ENCODE measurements around the gene SPSB2.
"Not testable (repeated sequence)": the region's sequence is repeated elsewhere in the genome, so short reads cannot be mapped to it uniquely, and the experiment has no call there.

The SPSB2 gene

DNA sequence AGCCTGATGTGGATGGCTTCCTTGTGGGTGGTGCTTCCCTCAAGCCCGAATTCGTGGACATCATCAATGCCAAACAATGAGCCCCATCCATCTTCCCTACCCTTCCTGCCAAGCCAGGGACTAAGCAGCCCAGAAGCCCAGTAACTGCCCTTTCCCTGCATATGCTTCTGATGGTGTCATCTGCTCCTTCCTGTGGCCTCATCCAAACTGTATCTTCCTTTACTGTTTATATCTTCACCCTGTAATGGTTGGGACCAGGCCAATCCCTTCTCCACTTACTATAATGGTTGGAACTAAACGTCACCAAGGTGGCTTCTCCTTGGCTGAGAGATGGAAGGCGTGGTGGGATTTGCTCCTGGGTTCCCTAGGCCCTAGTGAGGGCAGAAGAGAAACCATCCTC is 2.8 kb downstream of the SPSB2 start:
- not testable (repeated sequence) for DNase-seq (ENCODE audit: low read depth)

DNA sequence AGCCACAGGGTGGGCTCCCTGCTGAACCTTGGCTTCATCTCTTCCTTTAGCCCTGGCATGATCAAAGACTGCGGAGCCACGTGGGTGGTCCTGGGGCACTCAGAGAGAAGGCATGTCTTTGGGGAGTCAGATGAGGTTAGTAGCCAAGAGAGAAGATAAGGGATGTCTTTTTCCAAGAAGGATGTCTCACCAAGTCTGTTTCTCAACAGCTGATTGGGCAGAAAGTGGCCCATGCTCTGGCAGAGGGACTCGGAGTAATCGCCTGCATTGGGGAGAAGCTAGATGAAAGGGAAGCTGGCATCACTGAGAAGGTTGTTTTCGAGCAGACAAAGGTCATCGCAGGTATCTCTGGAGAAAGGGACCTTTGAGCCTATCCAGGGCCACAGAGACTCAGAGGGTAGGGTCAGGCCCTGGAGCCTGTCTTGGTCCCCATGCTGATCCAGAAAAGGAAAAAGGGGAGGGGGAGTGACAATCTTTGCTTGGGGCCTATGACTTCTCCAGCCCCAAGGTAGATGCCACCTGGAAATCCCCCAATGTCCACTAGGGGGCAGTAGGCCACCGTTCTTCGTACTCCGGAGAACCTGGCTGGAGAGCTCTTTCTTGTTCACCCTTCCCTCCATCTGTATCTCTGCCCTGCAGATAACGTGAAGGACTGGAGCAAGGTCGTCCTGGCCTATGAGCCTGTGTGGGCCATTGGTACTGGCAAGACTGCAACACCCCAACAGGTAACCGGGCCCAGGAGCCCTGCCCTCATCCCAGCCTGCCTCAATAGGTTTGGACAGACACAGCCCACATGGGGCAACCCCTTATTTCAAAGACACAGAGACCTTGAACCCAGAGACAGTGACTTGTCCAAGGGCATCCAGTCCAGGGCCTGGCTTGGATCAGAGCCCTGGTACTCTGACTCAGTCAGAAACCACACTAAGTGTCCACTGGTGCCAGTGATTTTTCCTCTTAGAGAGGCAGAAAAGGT is 3.8 kb downstream of the SPSB2 start:
- DNase-seq (ENCODE audit: low read depth) = peak; percentile 72

DNA sequence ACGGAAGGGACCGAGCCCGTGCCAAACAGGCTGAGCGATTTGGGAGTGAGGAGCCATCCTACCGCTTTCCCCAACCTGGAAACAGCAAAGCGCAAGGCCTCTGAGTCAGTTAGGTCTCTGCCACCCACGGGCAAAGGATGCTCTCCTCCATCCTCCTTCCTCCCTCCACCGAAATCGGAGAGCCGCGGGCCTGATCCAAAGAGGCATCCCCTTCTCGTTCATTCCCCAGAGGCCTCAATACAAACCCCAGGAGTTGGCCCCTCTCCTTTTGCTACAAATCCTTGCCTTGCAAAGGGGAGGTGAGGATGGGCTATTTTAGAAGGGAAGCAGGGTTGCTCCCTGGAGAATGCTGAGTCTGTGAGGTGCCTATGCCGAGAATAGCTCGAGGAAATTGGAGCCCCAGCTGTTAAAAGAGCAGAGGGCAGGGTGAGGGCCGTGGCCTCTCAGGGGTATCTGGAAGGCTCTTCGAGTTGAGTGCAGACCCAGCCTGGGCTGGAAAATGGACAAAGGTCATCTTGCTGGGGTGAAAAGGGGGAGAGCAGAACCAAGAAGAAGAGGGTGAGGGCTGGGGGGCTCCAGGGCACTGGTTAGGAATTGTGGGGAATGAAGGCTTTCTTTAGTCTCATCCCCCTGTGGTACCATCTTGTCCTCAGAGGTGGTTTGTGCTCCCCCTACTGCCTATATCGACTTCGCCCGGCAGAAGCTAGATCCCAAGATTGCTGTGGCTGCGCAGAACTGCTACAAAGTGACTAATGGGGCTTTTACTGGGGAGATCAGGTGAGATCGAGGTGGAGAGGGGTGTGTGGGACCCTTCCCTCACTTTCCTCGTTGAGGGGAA is 4.7 kb downstream of the SPSB2 start:
- no peak for DNase-seq (ENCODE audit: low read depth)

DNA sequence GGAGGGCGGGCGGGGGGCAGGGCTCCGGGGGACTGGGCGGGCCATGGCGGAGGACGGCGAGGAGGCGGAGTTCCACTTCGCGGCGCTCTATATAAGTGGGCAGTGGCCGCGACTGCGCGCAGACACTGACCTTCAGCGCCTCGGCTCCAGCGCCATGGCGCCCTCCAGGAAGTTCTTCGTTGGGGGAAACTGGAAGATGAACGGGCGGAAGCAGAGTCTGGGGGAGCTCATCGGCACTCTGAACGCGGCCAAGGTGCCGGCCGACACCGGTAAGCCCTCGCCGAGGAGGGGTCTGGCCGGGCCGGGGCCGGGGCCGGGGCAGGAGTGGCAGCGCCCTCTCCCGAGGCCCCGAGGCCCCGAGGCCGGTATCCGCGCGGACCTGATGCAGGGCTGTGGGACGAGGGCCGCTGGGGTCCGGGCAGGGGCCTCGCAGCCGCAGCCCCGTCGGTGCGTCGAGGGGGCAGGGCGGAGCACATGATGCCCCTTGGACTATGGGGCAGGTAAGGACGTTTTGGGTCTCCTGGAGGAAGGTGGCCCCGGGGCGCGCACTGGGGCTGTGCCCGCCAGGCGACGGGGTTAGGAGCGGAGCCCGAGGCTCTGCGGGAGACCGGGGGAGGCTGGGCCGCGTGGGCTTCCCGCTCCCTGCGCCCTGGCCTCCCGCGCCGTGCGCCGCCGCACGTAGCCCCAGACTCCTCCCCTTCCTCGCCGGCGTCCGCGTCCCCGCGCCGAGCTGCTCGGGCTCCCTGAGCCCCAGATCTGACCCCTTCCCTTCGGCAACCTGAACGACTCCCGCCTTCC is 5.5 kb downstream of the SPSB2 start, which contains the start of gene TPI1:
Gene TPI1 (plus strand): TSS at position 119 of the 798 bp plus-strand sequence. CDS start 36 bp downstream, at position 155.
- peak; percentile 72 for DNase-seq (ENCODE audit: low read depth)

- DNase-seq (ENCODE audit: low read depth) = no peak
These were observed 6.1 kb downstream of the SPSB2 start for GRCh38 chr12:6866920-6867412.

- DNase-seq (ENCODE audit: low read depth) = no peak
These were observed 6.8 kb downstream of the SPSB2 start for GRCh38 chr12:6866163-6866919.

- not testable (repeated sequence) for DNase-seq (ENCODE audit: low read depth)
These were observed 7.8 kb downstream of the SPSB2 start for GRCh38 chr12:6865307-6865706.

GRCh38 chr12:6863586-6864321 is 9.3 kb downstream of the SPSB2 start:
- no peak for DNase-seq (ENCODE audit: low read depth)

- no peak for DNase-seq (ENCODE audit: low read depth)
These were observed 10.1 kb downstream of the SPSB2 start for GRCh38 chr12:6863033-6863432.

GRCh38 chr12:6861391-6861790 is 11.7 kb downstream of the SPSB2 start:
- no peak for DNase-seq (ENCODE audit: low read depth)

- DNase-seq (ENCODE audit: low read depth) = no peak
These were observed 12.2 kb downstream of the SPSB2 start for GRCh38 chr12:6860942-6861341.

DNA sequence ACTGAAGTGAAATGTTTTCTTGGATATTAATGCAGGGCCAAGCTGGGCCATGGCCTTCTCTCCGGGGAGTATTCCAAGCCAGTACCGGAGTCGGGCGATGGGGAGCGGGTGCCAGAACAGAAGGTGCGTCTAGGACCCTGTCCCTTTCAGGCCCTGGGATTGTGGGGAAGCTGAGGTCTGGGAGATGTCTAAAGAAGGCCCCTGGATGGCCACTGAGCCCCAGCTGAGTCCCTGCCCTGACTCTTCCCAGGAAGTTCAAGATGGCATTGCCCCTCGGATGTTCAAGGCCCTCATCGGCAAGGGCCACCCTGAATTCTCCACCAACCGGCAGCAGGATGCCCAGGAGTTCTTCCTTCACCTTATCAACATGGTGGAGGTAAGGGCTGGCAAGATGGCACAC is 13.0 kb downstream of the SPSB2 start:
- DNase-seq (ENCODE audit: low read depth) = no peak

GRCh38 chr12:6858799-6859198 is 14.3 kb downstream of the SPSB2 start:
- DNase-seq (ENCODE audit: low read depth) = no peak

GRCh38 chr12:6855322-6855721 is 17.8 kb downstream of the SPSB2 start:
- no peak for DNase-seq (ENCODE audit: low read depth)

DNA sequence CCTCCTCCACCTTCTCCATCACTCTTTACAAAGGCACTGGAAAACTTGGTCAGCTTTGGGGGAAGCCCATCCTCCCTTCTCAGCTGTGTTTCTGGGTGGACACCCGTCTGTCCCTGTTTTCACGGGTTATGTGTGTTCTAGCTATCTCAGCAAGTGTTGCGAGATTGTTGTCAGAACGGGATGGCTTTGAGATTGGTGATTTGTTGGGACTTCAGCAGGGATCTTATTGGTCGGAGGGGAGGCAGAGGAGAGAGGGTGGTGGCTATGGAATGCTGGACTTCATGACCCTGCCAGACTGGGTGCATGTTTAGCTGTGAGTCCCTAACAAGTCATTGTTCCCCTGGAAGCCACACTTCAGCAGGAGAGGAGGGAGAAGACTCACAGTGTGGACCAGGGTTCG is 19.1 kb downstream of the SPSB2 start:
- DNase-seq (ENCODE audit: low read depth) = no peak

- DNase-seq (ENCODE audit: low read depth) = no peak
These were observed 19.5 kb downstream of the SPSB2 start for GRCh38 chr12:6853626-6854025.

DNA sequence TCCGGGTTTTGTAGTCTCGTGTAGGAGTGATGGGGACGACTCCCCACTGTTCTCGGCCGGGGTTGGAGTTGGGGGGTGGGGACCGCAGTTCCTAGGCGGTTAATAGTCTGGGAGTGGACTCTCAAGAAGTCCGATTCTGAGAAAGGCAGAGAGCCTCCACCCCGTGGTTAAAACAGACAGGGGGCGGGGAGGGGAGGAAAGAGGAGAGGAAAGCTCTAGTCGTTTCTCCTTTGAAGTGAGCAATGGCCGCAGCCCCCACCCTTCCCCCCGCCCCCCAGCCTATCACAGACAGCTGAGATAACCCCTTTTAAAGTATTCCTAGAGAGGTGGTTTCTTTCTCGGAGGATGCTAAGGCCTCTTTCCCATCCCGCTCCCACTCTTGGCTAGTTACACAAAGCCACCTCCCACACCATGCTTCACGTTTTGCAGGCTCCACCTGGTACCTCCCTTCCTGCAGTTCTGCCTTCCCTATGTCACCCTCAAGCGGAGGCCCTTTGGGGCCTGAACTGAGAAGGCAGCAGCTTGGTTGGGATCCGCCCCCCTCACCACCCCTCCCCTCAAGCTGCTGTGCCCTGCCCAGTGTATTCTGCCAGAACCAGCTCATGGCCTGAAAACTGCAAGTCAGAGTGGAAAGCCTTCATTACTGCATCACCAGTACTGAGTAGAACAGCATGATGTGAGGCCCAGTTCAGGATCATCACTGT is 20.3 kb downstream of the SPSB2 start:
- peak; percentile 71 for DNase-seq (ENCODE audit: low read depth)

GRCh38 chr12:6851921-6852650 is 21.0 kb downstream of the SPSB2 start, which contains the start of gene USP5:
Gene USP5 (plus strand): TSS chr12:6852150. CDS start chr12:6852180, 30 bp downstream.
- peak; percentile 96 for DNase-seq (ENCODE audit: low read depth)
